Fibroblast of lung (primary cell): ENCODE results near the gene NPPC. TPM values are rescaled to one million over a fixed set of nuclear protein-coding genes. Genes with fewer than 3 reads are reported as not detected.

ENCODE experiments used
- DNase-seq, 2 donors: peaks; one replicate each; pipeline versions ENCODE4 v3.0.0 to v3.0.0-alpha.2; 2010; ENCODE audit warnings: low read depth in 2 of 2
- H2AFZ ChIP-seq: 2 replicates; pipeline ENCODE4 v1.5.1; 2012; ENCODE audit warnings: low read length, control low read depth, inconsistent platforms
- H3K27ac ChIP-seq: 2 replicates; pipeline ENCODE4 v1.5.1; 2011; ENCODE audit warnings: low read length, control low read depth; ENCODE audit not compliant: insufficient read depth
- H3K27me3 ChIP-seq: 2 replicates; pipeline ENCODE4 v1.5.1; 2011; ENCODE audit warnings: mild to moderate bottlenecking, low read length; ENCODE audit not compliant: control insufficient read depth, insufficient read depth
- H3K36me3 ChIP-seq: 2 replicates; pipeline ENCODE4 v1.5.1; 2011; ENCODE audit warnings: low read length; ENCODE audit not compliant: control insufficient read depth, insufficient read depth
- H3K4me1 ChIP-seq: 2 replicates; pipeline ENCODE4 v1.5.1; 2011; ENCODE audit warnings: low read length; ENCODE audit not compliant: control insufficient read depth, insufficient read depth; ENCODE audit errors: extremely low read depth
- H3K4me2 ChIP-seq: 2 replicates; pipeline ENCODE4 v1.5.1; 2011; ENCODE audit warnings: low read length, control low read depth; ENCODE audit not compliant: insufficient read depth; ENCODE audit errors: extremely low read depth
- H3K4me3 ChIP-seq, 4 experiments: fragments of 200-600 bp in 1 of 4; sonication (generic) in 1 of 4; replicated peaks in 1 of 4; 2 replicates each; pipeline ENCODE4 v1.5.1; 2011 to 2016; ENCODE audit warnings: low read length in 4 of 4, low read depth in 3 of 4, mild to moderate bottlenecking in 3 of 4, control low read depth in 2 of 4, inconsistent platforms in 1 of 4, mixed read lengths in 1 of 4; ENCODE audit not compliant: insufficient read depth in 1 of 4; ENCODE audit errors: control extremely low read depth in 1 of 4
- H3K79me2 ChIP-seq: 2 replicates; pipeline ENCODE4 v1.5.1; 2012; ENCODE audit warnings: mild to moderate bottlenecking, low read length, inconsistent platforms; ENCODE audit not compliant: control insufficient read depth, insufficient read depth
- H3K9ac ChIP-seq: 2 replicates; pipeline ENCODE4 v1.5.1; 2011; ENCODE audit warnings: mild to moderate bottlenecking, low read length, control low read depth; ENCODE audit not compliant: insufficient read depth
- H3K9me3 ChIP-seq: 2 replicates; pipeline ENCODE4 v1.5.1; 2012; ENCODE audit warnings: low read depth, low read length; ENCODE audit not compliant: control insufficient read depth, insufficient read depth
- H4K20me1 ChIP-seq: 2 replicates; pipeline ENCODE4 v1.5.1; 2011; ENCODE audit warnings: low read length; ENCODE audit not compliant: control insufficient read depth, insufficient read depth; ENCODE audit errors: extremely low read depth
- EZH2 ChIP-seq: IDR thresholded peaks from 2 replicates; pipeline ENCODE4 v1.5.1; 2012; ENCODE audit warnings: low read length, control low read depth, mild to moderate bottlenecking; ENCODE audit errors: missing control alignments
- polyA plus RNA-seq, 2 donors: library from polyadenylated mRNA; depleted of rRNA in 1 of 2; stranded (reverse) in 1 of 2; unstranded in 1 of 2; fragments of >200 nt; gene quantifications; 2 replicates each; pipeline ENCODE4 v1.2.1, GENCODE V29; 2011 to 2012; ENCODE audit warnings: missing spikeins in 1 of 2
- total RNA-seq: library from RNA; depleted of rRNA; stranded (reverse); fragments of >200 nt; gene quantifications from 2 replicates; pipeline ENCODE4 v1.2.1, GENCODE V29; 2014
- TF ChIP-seq, protein P1 (sequence below), 2 donors: IDR thresholded peaks in 1 of 2; conservative IDR thresholded peaks in 1 of 2; 1 replicate in 1 of 2; 2 replicates in 1 of 2; pipeline ENCODE4 v1.5.1; 2011 to 2012; ENCODE audit warnings: low read length in 2 of 2, control low read depth in 1 of 2, inconsistent platforms in 1 of 2, low read depth in 1 of 2, mild to moderate bottlenecking in 1 of 2

NPPC gene
- total and polyA plus RNA-seq, 2 donors (not counting 1 experiment from before 2014, with no cell fraction given): not detected

DNA sequence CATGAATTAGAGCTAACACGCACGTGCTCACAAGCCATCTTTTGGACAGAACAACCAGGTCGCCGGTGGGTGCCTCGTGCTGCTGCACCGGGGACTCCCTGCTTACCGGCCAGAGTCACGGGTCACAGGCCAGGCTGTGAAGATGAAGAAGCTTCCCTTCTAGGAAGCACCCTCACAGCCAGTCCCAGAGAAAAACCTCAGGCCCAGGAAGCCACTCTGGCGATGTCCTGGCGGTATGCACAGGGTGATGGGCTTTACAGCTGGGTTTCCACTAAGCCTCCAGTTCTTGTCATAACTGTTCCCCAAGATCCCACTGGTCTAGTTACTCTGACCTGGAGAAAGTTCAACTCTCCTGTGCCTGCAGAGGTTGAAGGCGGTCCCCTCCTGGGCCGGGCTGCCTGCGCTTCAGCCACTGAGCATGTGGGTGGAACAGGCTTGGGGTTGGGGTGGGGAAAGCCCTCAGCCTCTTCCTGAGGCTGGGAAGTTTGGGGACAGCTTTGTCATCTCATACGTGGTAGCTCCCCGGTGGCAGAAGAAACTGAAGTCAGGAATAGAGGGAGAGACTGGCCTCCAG lies 20.1 kb upstream of the NPPC start:
- no peaks in the 10 kb centered on the region for H3K4me1 ChIP-seq
- H3K27me3 ChIP-seq: peaks cover 3% of the 10 kb centered on the region
- no peaks in the 10 kb centered on the region for H3K9me3 ChIP-seq
- no peak overlapping the region for H2AFZ ChIP-seq
- H3K36me3 ChIP-seq: no peaks in the 10 kb centered on the region
- no peak overlapping the region for H3K4me3 ChIP-seq
- H3K4me2 ChIP-seq: no peak overlapping the region
- no peak for TF ChIP-seq EZH2
- TF ChIP-seq, protein P1, sequence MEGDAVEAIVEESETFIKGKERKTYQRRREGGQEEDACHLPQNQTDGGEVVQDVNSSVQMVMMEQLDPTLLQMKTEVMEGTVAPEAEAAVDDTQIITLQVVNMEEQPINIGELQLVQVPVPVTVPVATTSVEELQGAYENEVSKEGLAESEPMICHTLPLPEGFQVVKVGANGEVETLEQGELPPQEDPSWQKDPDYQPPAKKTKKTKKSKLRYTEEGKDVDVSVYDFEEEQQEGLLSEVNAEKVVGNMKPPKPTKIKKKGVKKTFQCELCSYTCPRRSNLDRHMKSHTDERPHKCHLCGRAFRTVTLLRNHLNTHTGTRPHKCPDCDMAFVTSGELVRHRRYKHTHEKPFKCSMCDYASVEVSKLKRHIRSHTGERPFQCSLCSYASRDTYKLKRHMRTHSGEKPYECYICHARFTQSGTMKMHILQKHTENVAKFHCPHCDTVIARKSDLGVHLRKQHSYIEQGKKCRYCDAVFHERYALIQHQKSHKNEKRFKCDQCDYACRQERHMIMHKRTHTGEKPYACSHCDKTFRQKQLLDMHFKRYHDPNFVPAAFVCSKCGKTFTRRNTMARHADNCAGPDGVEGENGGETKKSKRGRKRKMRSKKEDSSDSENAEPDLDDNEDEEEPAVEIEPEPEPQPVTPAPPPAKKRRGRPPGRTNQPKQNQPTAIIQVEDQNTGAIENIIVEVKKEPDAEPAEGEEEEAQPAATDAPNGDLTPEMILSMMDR (conservative IDR thresholded peaks at IDR 0.05 in 1 of 2, IDR thresholded peaks at IDR 0.05 in 1 of 2; ENCODE audit: low read depth in 1 of 2, low read length in 2 of 2): no peak
- H3K27ac ChIP-seq: no peak overlapping the region
- H4K20me1 ChIP-seq: no peaks in the 10 kb centered on the region
- no peak overlapping the region for H3K9ac ChIP-seq
- no peaks in the 10 kb centered on the region for H3K79me2 ChIP-seq
- DNase-seq: no peak

DNA sequence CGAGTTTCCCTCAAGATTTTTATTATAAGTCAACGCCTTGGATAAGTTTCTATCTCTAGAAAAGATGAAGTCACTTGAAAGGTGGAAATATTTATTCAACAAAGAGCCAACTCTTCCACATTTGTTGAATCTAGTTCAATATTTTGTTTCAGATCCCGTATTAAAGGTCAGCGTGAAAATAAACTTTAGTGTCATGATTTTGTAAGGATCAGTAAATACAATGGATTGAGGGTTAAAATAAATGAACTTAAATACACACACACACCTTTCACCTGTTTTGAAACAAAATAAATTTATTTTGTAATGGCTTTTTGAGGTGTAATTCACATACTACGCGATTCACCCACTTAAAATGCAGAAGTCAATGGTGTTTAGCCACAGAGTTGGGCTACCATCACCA lies 16.0 kb upstream of the NPPC start:
- H3K9ac ChIP-seq: no peak overlapping the region
- no peaks in the 10 kb centered on the region for H3K4me1 ChIP-seq
- H3K79me2 ChIP-seq: no peaks in the 10 kb centered on the region
- H3K27me3 ChIP-seq: peaks cover 3% of the 10 kb centered on the region
- TF ChIP-seq EZH2: no peak
- TF ChIP-seq, protein P1 (conservative IDR thresholded peaks at IDR 0.05 in 1 of 2, IDR thresholded peaks at IDR 0.05 in 1 of 2; ENCODE audit: low read depth in 1 of 2, low read length in 2 of 2): no peak
- no peak overlapping the region for H3K4me2 ChIP-seq
- H4K20me1 ChIP-seq: no peaks in the 10 kb centered on the region
- DNase-seq: no peak
- no peak overlapping the region for H3K27ac ChIP-seq
- H3K9me3 ChIP-seq: no peaks in the 10 kb centered on the region
- no peak overlapping the region for H3K4me3 ChIP-seq
- no peak overlapping the region for H2AFZ ChIP-seq
- H3K36me3 ChIP-seq: no peaks in the 10 kb centered on the region

DNA sequence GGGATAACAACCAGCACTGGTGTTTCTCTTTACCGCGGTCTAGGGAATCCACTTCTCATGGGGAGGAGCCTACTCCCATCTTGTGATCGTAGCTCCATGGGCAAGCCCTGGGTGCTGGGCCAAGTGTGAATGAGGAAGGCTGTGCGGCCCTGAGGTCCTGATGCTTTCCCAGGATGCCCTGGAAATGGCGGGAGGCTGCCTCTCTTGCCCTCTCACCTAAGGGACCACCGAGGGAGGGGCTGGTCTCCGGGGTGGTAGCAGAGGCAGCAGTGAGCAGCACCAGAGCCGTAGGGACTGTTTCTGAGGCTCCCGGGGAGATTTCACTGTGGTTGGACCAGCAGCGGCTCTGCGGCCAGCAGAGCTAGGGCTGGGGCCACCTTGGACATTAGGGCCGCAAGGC lies 15.5 kb upstream of the NPPC start:
- Histone ChIP-seq H3K36me3 (no peaks in the 10 kb centered on the region), H3K9ac (no peak overlapping the region), H2AFZ (no peak overlapping the region), H3K27ac (no peak overlapping the region), H3K4me3 (no peak overlapping the region), H4K20me1 (no peaks in the 10 kb centered on the region), H3K9me3 (no peaks in the 10 kb centered on the region), H3K4me1 (no peaks in the 10 kb centered on the region), H3K4me2 (no peak overlapping the region), H3K27me3 (peaks cover 3% of the 10 kb centered on the region), H3K79me2 (no peaks in the 10 kb centered on the region)
- DNase-seq: no peak
- TF ChIP-seq, protein P1 (conservative IDR thresholded peaks at IDR 0.05 in 1 of 2, IDR thresholded peaks at IDR 0.05 in 1 of 2; ENCODE audit: low read depth in 1 of 2, low read length in 2 of 2): no peak
- no peak for TF ChIP-seq EZH2
